GM18517 (cell line): Measurements from ENCODE around the gene BCAR3.
"Not testable (repeated sequence)": the region's sequence is repeated elsewhere in the genome, so short reads cannot be mapped to it uniquely, and the experiment has no call there.

ENCODE experiments used
- ATAC-seq: cut with Tn5 transposase; IDR thresholded peaks from one replicate; pipeline ENCODE4 v1.9.1; 2021; ENCODE audit warnings: mild to moderate bottlenecking, moderate library complexity; ENCODE audit not compliant: unreplicated experiment

The BCAR3 gene

DNA sequence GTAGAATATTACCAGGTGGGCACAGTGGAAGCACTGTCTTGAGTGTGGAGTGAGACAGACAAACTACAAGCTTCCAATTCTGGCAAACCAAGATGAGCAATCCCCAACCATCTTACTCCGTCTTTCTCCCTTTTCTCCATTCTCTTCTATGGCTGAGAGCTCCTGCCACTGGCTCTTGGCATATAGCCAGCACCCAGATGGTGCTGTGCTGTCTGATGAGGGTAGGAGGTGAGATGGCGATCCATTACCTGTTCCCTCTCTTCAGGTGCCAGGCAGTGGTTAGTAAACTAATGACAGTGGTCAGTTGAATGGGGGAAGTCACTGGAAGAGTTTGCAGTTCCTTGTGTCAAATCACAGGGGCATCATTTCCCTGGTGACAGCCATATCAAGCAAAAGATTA lies 125.3 kb downstream of the BCAR3 start:
- no peak for ATAC-seq

DNA sequence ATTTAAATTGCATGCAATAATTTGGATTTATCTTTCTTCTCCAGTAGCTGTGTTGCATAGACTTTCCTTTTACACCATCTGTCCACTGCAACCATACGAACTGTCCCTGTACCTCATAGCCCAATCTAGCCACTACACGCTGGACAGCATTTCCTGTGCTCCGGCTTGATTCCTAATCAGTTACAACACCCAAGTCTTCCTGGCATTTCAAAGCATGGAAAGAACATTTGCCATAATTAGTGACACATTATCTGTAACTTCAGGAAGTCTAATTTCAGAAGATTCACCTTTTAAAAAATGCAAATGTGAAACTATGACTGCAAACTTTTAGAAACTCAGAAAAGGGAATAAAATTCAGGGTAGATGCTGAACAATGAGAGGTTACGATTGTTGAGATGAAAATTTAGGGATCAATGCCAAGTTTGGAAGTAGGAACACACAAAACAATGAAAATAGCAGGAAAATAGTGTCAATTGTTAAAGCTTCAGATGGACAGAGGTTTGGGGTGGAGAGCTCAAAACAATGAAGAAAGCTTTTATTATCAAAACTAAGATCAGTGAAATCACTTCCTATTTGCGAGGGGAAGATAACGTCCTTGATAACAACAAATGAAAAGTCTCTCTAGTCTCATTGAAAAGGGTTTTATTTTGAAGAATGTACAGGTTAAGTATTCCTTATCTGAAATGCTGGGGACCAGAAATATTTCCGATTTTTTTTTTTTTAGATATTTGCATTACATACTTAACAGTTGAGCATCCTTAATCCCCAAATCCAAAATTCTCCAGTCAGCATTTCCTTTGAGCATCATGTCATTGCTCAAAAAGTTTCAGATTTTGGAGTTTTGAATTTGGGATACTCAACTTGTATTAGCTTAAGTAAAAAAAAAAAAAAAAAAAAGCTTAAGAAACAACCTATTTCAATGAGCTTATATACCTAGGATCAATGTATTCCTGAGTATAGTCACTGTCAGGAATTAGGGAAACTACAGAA lies 126.5 kb downstream of the BCAR3 start:
- no peak for ATAC-seq

DNA sequence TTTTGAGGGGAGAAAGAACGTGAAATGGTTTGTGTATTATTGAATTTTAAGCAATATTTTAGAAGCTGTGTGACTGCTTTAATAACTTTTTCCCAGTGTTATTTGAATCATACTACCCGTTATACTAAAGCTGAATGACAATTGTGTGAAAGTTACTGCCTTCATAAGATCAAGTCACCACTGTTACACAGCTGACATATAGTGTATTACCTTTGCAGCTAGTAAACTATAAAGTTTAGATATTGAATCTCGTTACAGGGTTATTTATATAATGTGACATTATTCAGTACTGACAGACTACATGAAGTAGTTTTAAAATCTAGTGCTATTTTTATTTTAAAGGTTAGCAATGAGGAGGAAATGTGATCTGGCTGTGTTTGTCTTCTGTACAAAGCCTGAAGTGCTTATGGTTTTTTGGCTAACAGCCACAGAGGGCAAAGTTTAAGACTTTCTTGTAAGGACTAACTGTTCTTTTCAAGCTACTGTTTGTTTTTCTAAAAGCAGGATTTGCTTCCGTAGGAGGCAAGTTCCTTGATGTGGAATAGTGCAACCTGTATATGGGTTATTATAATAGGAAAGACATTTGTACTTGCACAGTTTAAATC lies 127.6 kb downstream of the BCAR3 start:
- not testable (repeated sequence) for ATAC-seq

DNA sequence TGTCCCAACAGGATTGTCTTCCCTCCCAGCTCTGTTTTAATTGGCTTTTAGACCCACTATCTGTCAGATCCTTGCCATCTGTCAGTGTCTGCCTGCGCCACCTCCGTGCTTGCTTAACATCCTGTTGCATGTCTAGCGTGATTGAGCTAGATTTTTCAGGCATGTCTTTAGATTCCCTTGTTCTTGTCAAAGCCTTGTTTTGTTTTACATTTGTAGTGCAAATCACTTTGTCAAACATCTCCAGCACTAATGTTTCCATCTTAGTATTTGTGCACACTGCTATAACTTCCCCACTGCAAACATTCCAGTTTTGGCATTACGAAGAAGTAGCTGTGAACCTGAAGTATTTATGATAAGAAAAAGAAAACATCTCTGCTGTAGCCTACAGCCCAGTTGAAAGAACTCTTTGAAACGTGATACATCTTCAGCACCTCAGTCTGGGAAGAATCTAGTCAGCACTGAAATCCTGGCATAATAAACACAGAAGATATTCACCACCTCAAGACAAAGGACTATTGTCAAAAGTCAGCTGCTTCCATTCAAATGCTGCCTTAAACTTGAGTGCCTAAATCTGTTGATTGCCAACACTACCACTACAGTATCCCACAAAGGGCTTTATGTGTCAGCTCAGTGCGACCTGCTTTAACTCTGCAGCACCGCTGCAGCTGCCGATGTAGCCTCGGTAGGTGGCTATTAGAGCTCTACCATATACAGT lies 128.7 kb downstream of the BCAR3 start:
- ATAC-seq, result no peak

DNA sequence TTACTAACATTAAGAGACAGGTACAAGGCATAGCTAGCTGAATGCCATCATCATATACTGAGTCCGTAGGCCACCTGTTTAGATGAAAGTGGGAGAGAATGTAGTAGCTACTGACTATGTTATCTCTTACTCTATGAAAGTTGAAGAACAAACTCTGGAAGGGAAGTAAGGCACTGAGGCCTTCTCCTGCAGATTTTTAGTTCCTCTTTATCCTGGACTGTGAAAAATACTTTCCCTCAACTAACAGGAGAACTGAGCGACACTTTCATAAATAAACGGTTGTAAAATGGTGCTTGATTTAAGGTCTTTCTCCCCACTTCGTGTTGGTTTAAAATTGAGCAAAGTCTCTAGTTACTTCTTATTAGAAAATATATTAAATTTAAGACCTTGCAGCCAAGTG lies 131.8 kb downstream of the BCAR3 start:
- ATAC-seq, result no peak

DNA sequence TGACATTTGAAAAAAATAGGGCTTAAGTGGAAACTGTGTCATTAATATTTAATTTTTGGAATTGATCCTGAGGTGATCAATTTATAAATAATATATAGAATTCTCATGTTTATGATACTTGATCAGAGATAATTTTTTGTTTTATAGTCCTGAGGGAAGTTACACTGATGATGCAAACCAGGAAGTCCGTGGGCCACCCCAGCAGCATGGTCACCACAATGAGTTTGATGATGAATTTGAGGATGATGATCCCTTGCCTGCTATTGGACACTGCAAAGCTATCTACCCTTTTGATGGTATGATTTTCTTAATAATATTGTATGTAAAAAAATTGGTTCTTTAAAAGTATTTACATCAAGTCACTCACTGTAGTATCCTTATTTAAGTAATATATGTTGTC lies 132.5 kb downstream of the BCAR3 start:
- no peak for ATAC-seq

DNA sequence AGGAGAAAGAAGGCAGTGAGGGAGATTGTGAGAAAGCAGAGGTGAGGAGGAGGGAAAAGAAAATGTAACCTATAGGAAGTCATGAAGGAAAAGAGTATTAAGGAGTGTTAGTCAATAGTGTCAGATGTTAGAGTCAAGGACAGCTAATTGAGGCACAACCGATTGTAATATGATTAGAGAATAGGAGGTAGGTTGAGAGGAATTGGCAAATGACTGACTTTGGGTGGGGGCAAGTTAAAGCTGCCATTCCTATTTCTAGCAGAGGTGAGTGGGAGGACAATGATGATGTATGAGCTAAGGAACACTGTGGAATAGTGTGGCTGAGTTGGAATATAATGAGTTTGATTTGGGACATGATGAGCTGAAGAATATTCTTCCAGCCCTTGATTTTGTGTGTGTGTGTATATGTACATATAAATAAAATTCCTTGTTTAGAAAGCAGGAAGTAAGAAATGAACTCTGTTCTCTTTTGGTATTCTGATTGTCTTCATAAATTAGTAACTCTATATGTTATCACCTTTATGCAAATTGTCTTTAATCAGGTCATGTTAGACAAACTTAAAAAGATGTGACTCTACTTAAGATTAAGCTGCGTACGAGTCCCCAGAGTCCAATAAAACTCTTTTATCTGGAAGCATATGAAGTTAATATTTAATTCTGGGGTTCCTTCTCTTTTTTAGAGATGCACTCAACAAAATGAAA lies 135.3 kb downstream of the BCAR3 start:
- no peak for ATAC-seq

DNA sequence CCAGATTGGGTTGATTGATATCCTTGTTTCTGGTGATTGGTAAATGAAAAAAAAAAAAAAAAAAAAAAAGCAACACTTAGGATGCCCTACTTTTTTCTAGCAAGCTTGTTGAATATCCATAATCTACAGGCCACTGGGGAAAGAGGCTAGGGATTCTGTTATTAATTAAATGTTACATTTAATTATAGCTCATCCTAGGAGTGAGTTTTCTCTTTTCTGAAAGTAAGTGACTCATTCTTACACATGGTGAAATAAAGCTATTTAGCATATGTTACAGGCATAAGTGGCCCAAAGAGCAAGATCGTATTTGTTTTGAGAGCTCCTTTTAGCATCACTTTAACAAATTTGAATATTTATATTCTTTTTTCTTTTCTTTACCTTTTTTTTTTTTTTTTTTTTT lies 139.2 kb downstream of the BCAR3 start:
- no peak for ATAC-seq

DNA sequence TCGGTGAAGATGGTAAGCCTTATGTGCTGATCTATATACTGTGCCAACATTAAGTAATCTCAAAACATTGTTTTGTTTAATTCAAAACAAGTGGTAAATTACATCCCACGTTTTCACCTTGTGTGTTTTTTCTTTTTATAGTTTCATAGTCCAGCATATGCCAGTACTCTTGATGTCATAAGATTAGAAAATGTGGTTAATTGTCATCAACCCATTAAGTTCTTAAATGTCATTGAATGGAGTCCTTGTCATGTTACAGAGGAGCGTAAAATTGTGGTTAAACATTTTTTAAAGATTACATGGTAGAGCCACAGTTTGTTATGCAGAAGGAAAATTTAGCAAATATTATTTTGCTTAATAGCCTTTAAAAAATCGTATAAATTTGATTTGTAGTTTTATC lies 140.6 kb downstream of the BCAR3 start:
- no peak for ATAC-seq

DNA sequence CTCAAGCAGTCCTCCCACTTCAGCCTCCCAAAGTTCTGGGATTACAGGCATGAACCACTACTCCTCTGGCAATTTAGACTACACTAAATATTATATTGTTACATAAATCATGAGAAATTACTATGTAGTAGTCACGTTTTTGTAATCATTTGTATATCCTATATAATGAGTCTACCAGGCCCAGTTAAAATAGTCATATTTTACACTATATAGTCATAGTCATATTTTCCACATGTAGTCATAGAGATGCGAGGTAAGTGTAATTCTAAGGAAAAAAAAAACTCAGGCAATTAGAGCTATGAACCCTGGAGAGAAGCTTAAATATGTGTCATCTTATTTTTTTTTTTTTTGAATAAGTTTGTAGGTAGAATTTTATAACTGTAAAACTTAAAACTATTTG lies 143.7 kb downstream of the BCAR3 start:
- no peak for ATAC-seq

DNA sequence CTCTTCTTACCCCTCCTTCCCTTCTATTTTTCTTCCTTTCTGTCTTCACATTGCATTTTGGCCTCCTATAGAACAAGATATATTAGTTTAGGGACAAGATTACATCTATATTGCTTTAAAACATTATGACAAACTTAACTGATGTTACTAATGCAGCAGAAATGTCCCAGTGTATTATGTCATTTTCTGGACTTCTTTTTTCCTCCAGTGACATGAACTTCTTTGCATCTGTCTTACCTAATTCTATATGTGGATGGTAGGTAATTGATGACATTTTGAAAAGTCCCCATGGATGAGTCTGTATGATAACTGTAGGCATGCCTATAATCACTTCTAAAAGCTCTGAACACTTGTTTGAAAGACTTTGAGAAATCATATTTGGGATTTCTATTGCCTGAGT lies 144.2 kb downstream of the BCAR3 start:
- no peak for ATAC-seq

DNA sequence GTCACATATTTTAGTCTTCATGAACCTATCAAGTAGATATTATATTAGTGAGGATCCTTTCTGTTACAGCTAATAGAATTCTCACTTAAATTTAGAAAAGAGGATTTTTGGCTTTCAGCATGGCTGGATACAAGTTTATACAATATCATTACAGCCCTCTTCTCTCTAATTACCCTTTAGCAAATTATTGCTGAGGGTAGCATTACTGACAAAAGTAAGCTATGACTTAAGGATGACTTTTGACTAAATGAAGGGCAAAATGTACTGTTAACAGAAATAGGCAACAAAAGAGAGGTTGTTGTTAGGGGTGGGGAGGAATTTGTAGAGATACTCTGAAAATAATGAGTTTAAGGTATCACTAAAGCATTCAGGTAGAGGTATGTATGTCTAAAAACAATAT lies 148.0 kb downstream of the BCAR3 start:
- no peak for ATAC-seq

DNA sequence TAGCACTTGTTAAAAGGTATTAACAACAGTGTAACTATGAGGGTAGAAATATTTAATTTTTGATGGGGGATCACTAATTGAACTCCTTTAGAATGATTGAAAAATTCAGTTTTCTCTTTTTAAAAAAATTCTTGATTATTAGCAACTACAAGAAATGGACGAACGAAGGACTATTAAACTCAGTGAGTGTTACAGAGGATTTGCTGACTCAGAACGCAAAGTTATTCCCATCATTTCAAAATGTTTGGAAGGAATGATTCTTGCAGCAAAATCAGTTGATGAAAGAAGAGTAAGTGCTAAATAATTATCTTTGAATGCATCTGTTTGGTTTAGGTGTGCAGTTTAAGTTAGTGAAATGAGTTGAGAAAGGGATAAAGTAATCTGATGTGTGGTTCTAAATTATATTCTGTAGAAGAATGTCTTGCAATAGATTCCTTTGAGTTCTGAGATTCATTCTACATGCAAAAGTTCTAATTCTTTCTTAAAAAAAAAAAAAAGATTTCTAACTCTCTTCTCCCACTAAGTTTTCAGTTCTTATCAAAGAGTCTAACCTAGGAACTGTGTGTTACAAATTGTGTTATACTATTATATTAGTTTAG lies 148.8 kb downstream of the BCAR3 start:
- ATAC-seq, result no peak

DNA sequence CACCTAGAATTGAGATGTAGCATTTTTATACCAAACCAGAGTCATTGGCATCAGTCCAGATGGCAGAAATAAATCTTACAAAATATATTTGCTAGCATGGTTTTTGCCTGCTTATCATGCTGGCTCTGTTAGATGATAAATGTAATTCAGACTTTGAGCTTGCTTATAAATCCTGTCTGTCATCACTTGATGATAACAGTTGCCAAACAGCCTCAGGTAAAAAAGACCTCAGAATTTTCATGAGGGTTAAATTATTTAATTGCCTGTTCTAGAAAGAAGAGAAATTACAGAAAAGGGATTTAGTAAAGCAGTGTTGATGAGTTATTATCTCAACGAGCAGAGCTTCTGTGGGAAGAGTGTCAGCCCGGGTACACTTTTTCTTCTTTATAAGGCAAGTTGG lies 150.4 kb downstream of the BCAR3 start:
- no peak for ATAC-seq

DNA sequence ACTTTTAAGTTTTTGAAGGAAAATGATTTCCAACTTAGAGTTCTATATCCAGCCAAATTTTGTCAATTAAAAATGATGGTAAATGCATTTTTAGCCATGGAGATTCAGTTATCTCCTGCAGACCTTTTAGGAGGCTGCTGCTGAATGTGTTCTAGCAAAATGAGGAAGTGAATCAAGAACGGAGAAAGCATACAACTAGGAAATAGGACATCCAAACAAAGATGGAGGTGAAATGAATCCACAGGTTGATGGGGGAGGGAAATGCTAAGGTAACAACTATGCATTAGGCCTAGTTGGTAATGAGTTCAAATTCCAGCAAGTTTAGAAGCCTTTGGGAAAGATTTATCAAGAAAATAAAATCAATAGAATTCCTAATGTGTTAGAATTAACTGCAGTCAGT lies 153.2 kb downstream of the BCAR3 start:
- ATAC-seq, result no peak

DNA sequence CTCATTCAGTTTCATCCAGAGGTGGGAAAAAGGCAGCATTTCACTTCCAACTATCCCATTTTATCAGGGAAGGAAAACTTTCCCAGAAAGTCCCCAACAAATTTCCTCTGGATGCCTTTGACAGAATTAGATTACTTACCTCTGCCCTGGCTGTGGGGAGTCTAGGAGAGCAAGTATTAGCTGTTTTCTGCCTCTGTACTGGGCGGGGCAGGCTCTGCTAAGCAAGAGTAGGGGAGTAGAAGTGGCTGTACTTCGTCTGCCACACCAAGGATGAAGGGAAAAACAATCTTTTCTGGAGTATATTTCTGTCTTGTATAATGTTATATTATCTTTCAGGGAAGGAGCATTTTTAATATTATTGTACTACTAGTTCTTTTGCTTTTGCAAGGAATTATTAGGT lies 155.2 kb downstream of the BCAR3 start:
- ATAC-seq, result no peak

DNA sequence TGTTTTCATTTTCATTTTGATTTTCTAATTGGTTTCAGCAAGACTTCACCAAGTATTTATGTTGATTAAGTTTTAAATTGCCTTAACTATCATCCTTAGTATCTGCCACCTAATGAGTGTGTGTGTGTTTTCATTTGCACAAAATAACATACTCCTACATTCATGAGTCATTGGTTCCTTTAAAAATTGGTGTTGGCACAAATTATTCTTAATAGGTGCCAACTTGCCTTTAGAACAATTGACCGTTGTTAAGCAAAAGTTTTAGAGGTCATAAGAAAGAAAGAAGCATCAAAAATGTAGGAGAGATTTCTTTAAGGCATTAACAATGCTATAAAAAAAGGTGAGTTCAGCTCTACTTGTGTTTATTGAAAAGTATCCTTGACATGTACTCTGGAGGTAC lies 156.2 kb downstream of the BCAR3 start:
- ATAC-seq, result no peak

DNA sequence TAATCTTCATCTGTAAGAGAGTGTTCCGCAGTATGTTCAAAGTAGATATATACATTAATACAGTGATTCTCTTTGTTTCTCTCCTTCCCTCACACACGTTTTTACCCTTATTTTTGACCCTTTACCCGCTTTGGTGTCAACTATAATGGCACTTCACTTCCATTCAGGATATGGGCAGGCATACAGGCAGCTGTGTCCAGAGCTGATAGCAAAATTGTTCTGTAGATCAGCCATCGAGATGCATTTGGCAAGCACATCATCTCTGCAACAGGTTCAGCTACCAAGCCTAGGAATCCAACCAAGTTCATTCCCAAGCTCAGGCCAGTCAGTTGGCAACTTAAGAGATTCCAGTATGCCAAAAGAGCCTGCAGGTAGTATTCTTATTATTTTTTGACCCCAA lies 158.9 kb downstream of the BCAR3 start:
- no peak for ATAC-seq

DNA sequence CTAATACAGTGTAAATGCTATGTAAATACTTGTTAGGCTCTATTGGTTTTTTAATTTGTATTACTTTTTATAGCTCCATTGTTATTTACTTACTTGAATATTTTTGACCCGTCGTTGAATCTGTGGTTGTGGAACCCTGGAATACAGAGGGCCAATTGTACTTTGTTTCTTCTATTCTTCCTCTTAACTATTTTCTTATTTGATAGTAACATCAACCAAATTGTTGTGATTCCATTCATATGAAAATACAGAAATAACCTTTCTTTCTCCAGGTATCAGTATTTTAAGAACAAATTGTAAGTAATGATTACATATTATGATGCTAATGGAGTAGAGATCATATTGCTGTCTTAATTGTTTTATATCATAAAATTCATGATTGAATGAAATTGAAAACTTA lies 160.0 kb downstream of the BCAR3 start:
- no peak for ATAC-seq

DNA sequence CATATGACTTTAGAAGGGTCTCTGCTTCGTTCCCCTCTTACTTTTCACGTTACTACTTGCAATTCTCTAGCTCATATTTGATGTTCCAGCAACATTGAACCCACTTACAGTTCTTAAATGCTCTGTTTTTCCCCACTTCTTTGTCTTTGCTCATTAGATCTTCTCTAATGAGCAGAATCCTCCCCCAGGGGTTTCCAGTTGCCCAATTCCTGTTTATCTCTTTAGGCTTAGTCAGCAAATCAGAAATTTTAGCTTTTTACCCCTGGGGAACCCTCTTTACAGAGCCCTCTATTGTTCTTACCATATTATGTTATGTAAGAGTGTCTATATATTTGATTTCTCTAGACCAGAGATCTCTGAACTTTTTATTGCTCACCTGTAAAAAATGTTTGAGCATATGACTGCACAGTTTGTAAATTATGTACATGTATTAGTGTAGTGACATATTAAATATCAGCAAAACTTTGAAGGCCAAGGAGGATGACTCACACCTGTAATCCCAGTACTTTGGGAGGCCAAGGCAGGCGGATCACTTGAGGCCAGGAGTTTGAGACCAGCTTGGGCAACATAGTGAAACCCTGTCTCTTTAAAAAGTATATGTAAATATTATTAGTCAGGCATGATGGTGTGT lies 162.3 kb downstream of the BCAR3 start:
- ATAC-seq, result no peak
